ENCODE measurements around the gene WDTC1.
"Not testable (repeated sequence)": the region's sequence is repeated elsewhere in the genome, so short reads cannot be mapped to it uniquely, and the experiment has no call there.

The WDTC1 gene, protein sequence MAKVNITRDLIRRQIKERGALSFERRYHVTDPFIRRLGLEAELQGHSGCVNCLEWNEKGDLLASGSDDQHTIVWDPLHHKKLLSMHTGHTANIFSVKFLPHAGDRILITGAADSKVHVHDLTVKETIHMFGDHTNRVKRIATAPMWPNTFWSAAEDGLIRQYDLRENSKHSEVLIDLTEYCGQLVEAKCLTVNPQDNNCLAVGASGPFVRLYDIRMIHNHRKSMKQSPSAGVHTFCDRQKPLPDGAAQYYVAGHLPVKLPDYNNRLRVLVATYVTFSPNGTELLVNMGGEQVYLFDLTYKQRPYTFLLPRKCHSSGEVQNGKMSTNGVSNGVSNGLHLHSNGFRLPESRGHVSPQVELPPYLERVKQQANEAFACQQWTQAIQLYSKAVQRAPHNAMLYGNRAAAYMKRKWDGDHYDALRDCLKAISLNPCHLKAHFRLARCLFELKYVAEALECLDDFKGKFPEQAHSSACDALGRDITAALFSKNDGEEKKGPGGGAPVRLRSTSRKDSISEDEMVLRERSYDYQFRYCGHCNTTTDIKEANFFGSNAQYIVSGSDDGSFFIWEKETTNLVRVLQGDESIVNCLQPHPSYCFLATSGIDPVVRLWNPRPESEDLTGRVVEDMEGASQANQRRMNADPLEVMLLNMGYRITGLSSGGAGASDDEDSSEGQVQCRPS

DNA sequence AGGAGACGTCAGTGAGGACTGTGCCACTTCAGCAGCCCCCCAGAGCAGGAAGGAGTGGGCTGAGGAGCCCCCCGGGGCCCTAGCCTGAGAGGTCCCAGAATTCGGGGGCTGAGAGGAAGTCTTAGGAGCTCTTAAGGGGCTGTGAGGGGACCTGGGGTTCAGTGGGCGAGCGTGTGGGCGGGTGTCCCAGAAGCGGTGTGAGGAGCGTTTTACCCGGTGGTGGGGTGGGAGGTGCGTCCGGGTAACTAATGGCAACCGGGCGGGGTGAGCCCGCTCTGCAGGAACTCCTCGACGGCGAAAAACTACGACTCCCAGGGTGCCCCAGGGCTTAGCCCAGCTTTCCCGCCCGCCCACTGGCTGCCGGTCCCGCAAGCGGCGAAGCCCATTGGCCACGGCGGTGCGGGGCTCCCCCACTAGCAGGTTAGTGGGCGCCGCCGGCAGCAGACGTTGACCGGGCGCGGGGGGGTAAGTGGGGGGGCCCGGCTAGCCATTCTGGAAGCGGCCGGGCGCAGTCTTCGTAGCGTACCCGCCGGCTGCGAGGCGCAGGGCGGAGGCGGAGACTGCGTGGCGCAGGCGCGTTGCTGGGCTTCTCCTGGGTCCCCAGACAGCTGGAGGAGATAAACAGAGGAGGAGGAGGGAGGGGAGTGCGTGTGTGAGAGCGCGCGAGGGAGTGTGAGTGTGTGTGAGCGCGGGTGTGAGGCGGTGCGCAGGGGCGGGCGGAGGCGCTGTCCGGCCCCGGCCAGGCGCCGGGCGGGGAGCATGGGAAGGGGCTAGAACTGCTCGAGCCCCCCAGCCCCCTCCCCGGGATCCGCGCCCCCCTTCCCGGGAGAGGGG lies at the start of gene WDTC1:
WDTC1 (plus strand) TSS at position 584 of the 834 bp plus-strand sequence. CDS start 26,423 bp downstream, outside the sequence.
- peaks cover 6% of the 10 kb centered on the region for H3K36me3 Mint-ChIP-seq
- H3K9me3 Mint-ChIP-seq: no peaks in the 10 kb centered on the region
- H3K4me1 Mint-ChIP-seq: peaks cover 33% of the 10 kb centered on the region
- H3K27me3 Mint-ChIP-seq: peaks cover 6% of the 10 kb centered on the region
- DNase-seq: peak; percentile 99
- H3K4me3 Mint-ChIP-seq: peak within 1 kb of the TSS; percentile 98
- peak within 1 kb of the TSS; percentile 92 for H3K27ac Mint-ChIP-seq
- CTCF ChIA-PET: interaction anchor here (1.0 to 3.4 kb wide), 4 partner anchors 62 to 323 kb away, joined by 3 to 9 read pairs (median 3); no protein-coding TSS in a partner anchor

DNA sequence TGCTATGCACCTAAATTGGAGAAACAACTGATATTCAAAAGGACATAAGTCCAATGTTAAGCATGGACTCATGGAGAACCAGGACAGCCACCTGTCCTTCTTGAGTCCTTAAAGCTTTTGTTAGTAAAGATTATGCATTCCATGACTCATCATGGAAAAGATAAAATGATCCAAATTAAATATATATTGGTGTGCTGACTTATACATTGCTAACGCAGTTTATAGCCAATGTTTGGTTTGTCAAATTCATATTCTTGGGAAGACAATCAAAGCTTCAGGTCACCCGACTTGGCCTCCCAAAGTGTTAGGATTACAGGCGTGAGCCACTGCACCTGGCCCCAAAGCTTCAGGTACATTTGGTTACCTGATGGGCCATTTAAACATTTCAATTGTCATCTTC lies 49.8 kb upstream of the WDTC1 start:
- H3K27me3 Mint-ChIP-seq: not testable (repeated sequence)

DNA sequence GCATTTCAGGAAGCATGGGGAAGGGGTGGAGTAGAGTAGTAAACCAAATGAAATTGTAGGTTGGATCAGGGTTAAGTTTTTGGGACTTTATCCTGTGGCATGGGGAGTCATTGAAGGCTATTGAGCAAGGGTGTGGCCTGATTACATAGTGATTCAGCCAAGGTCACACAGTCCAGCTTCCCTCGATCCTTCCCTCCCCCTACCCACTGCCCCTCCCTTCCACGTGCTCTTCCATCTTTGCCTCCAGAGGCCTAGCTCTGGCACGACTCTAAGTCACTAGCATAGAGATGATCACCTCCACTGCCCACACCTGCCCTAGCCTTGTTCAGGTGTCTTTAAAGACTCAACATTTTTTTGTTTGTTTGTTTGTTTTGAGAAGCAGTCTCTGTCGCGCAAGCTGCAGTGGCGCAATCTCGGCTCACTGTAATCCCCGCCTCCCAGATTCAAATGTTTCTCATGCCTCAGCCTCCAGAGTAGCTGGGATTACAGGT lies 42.3 kb upstream of the WDTC1 start:
- H3K9me3 Mint-ChIP-seq: no peaks in the 10 kb centered on the region
- no peak for DNase-seq
- CTCF ChIA-PET: no interaction called here
- H3K4me1 Mint-ChIP-seq: no peaks in the 10 kb centered on the region
- no peaks in the 10 kb centered on the region for H3K36me3 Mint-ChIP-seq
- no peak overlapping the region for H3K27ac Mint-ChIP-seq
- peaks cover 21% of the 10 kb centered on the region for H3K27me3 Mint-ChIP-seq
- no peak overlapping the region for H3K4me3 Mint-ChIP-seq

More for the DNA sequence above, 49.8 kb upstream of the WDTC1 start:
- H3K4me3 Mint-ChIP-seq, CTCF ChIA-PET, H3K36me3 Mint-ChIP-seq, H3K4me1 Mint-ChIP-seq, DNase-seq, H3K27ac Mint-ChIP-seq: not testable (repeated sequence)
- peaks cover 12% of the 10 kb centered on the region for H3K9me3 Mint-ChIP-seq

DNA sequence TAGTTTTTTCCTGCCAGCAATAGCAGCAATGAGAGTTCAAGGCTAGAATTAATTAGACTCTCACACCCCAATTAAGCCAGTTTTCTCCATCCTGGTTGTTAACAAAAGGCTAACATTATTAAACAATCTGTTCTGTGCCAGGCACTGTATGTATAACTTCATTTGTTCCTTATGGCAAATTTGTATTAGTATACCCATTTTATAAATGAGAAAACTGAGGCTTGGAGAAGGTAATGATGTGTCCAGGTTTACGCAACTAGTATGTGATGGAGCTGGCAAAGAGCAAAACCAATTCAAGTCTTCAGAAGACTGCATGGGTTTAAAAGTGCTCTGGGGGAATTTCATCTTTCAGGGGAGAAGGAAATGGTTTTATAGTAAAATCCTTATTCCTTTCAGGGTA lies 41.2 kb upstream of the WDTC1 start:
- DNase-seq: no peak
- H3K9me3 Mint-ChIP-seq: no peaks in the 10 kb centered on the region
- H3K4me1 Mint-ChIP-seq: peaks cover 3% of the 10 kb centered on the region
- CTCF ChIA-PET: no interaction called here
- no peaks in the 10 kb centered on the region for H3K36me3 Mint-ChIP-seq
- H3K4me3 Mint-ChIP-seq: no peak overlapping the region
- H3K27me3 Mint-ChIP-seq: peaks cover 21% of the 10 kb centered on the region
- no peak overlapping the region for H3K27ac Mint-ChIP-seq

DNA sequence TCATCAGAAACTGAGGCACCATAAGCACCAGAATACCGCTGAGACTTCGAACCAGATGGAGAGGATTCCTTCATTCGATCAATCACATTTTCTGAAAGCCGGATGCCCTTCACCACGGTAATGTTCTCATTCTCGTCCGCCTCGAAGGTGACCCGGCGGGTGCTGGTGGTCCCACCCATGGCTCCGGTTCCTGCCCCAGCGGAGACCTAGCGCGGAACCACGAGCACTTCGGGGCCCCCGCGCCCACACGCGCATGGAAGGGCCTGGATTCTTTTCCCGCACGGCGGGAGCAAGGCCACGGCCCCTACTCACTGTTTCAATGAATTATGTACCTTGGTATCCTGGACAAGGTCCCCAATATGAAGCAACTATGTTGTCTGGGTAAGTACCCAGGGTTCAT lies 33.1 kb upstream of the WDTC1 start:
- no peaks in the 10 kb centered on the region for H3K9me3 Mint-ChIP-seq
- CTCF ChIA-PET: interaction anchor here (4.8 kb wide), 1 partner anchor 80 kb away, joined by 47 read pairs; no protein-coding TSS in a partner anchor

DNA sequence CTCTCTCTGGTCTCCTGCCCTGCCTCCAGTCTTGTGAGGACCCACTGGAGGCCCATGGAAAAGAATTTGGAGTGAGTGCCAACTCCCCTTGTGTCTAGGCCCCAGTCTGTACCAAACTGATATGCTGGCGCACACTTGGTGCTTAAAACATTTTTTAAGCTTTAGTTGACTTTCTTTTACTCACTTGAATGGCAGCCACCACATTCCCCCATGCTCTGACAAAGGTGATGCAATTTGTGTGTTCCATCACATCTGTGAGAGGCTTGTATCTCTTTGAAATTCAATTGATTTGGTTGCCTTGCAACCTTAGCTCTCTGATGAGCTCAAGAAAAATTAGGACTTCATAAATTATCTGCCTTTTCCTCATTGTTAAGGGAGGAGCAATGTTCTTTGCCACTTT lies 30.5 kb upstream of the WDTC1 start:
- Mint-ChIP-seq H3K27me3 (peaks cover 17% of the 10 kb centered on the region), H3K36me3 (no peaks in the 10 kb centered on the region), H3K4me3 (no peak overlapping the region), H3K4me1 (no peaks in the 10 kb centered on the region), H3K27ac (no peak overlapping the region), H3K9me3 (no peaks in the 10 kb centered on the region)
- no peak for DNase-seq
- CTCF ChIA-PET: interaction anchor here (0.9 kb wide), 1 partner anchor 80 kb away, joined by 3 read pairs; no protein-coding TSS in a partner anchor

More for the DNA sequence above, 33.1 kb upstream of the WDTC1 start:
- H3K27me3 Mint-ChIP-seq: peaks cover 15% of the 10 kb centered on the region
- no peaks in the 10 kb centered on the region for H3K36me3 Mint-ChIP-seq
- H3K4me3 Mint-ChIP-seq: no peak overlapping the region
- no peak for DNase-seq
- no peak overlapping the region for H3K27ac Mint-ChIP-seq
- H3K4me1 Mint-ChIP-seq: peaks cover 3% of the 10 kb centered on the region

DNA sequence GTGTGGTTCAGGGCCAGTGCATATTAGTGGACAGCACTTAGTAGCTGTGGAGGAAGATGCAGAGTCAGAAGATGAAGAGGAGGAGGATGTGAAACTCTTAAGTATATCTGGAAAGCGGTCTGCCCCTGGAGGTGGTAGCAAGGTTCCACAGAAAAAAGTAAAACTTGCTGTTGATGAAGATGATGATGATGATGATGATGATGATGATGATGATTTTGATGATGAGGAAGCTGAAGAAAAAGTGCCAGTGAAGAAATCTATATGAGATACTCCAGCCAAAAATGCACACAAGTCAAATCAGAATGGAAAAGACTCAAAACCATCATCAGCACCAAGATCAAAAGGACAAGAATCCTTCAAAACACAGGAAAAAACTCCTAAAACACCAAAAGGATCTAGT lies 27.2 kb upstream of the WDTC1 start:
- H3K36me3 Mint-ChIP-seq, CTCF ChIA-PET, H3K4me3 Mint-ChIP-seq, H3K9me3 Mint-ChIP-seq, H3K4me1 Mint-ChIP-seq, H3K27ac Mint-ChIP-seq, DNase-seq, H3K27me3 Mint-ChIP-seq: not testable (repeated sequence)

DNA sequence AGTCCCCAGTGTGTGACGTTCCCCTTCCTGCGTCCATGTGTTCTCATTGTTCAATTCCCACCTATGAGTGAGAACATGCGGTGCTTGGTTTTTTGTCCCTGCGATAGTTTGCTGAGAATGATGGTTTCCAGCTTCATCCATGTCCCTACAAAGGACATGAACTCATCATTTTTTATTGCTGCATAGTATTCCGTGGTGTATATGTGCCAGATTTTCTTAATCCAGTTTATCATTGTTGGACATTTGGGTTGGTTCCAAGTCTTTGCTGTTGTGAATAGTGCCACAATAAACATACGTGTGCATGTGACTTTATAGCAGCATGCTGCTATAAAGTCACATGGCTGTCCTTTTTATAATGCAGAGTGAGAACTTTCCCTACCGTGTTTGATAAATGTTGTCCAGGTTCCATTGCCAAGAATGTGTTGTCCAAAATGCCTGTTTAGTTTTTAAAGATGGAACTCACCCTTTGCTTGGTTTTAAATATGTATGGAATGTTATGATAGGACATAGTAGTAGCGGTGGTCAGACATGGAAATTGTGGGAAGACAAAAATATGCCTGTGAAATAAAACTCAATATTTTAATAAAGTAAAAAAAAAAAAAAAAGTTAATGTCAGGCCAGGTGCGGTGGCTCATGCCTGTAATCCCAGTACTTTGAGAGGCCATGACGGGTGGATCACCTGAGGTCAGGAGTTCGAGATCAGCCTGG lies 26.1 kb upstream of the WDTC1 start:
- H3K27me3 Mint-ChIP-seq, H3K4me3 Mint-ChIP-seq, DNase-seq, H3K4me1 Mint-ChIP-seq, H3K27ac Mint-ChIP-seq, H3K9me3 Mint-ChIP-seq, H3K36me3 Mint-ChIP-seq: not testable (repeated sequence)
- CTCF ChIA-PET: interaction anchor here (1.3 kb wide), 1 partner anchor 12 kb away, joined by 5 read pairs; no protein-coding TSS in a partner anchor

DNA sequence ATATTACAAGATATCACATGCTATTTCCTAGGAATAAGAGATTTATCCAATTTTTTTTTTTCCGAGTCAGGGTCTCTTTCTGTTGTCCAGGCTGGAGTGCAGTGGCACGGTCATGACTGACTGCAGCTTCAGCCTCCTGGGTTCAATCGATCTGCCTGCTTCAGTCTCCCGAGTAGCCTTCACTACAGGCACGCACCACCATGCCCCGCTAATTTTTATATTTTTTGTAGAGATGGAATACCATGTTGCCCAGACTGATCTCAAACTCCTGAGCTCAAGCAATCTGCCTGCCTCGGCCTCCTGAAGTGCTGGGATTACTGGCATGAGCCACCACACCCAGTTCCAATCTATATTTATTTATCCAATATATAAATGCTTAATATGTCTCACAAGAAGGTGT lies 18.0 kb upstream of the WDTC1 start:
- Mint-ChIP-seq H3K36me3 (no peaks in the 10 kb centered on the region), H3K27ac (no peak overlapping the region), H3K4me3 (no peak overlapping the region), H3K9me3 (no peaks in the 10 kb centered on the region), H3K27me3 (no peaks in the 10 kb centered on the region), H3K4me1 (peaks cover 7% of the 10 kb centered on the region)
- CTCF ChIA-PET: interaction anchor here (1.3 kb wide), 1 partner anchor 80 kb away, joined by 3 read pairs; no protein-coding TSS in a partner anchor
- DNase-seq: no peak

DNA sequence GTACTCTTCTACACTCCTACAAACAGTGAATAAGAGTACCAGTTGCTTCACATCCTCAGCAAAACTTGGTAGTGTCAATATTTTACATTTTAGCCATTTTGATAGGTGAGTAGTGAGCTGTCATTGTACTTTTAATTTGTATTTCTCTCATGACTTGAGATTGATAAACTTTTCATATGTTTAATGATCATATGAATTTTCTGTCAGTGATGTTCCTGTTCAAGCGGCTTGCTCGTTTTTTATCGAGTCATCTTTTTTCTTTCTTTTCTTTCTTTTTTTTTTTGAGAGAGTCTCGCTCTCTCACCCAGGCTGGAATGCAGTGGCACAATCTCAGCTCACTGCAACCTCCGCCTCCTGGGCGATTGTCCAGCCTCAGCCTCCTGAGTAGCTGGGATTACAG lies 17.0 kb upstream of the WDTC1 start:
- CTCF ChIA-PET: interaction anchor here (1.3 kb wide), 1 partner anchor 79 kb away, joined by 3 read pairs; no protein-coding TSS in a partner anchor
- Mint-ChIP-seq H3K27me3 (no peaks in the 10 kb centered on the region), H3K4me1 (peaks cover 7% of the 10 kb centered on the region)

DNA sequence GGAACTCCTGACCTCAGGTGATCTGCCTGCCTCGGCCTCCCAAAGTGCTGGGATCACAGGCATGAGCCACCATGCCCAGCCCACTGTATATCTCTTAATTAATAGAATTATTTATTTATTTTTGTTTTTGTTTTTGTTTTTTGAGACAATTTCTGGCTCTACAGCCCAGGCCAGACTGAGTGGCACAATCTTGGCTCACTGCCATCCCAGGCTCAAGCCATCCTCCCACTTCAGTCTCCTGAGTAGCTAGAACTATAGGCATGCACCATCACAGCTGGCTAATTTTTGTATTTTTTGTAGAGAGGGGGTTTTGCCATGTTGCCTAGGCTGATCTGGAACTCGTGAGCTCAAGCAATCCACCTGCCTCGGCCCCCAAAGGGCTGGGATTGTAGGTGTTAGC lies 15.7 kb upstream of the WDTC1 start:
- Mint-ChIP-seq H3K9me3 (no peaks in the 10 kb centered on the region), H3K27me3 (no peaks in the 10 kb centered on the region), H3K27ac (no peak overlapping the region), H3K4me3 (no peak overlapping the region), H3K36me3 (no peaks in the 10 kb centered on the region), H3K4me1 (peaks cover 7% of the 10 kb centered on the region)
- DNase-seq: no peak
- CTCF ChIA-PET: no interaction called here

More for the DNA sequence above, 17.0 kb upstream of the WDTC1 start:
- Mint-ChIP-seq H3K36me3 (no peaks in the 10 kb centered on the region), H3K27ac (no peak overlapping the region), H3K9me3 (no peaks in the 10 kb centered on the region), H3K4me3 (no peak overlapping the region)
- DNase-seq: no peak

DNA sequence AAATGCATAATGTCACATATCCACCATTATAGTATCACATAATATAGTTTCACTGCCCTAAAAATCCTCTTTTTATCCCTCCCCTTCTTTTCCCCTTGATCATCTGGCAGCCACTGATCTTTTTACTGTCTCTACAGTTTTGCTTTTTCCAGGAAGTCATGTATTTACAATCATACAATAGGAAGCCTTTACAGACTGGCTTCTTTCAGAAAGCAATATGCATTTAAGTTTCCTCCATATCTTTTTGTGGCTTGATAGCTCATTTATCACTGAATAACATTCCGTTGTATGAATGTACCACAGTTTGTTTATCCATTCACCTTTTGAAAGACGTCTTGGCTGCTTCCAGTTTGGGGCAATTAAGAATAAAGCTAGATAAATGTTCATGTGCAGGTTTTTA lies 14.3 kb upstream of the WDTC1 start:
- Mint-ChIP-seq H3K9me3 (no peaks in the 10 kb centered on the region), H3K27ac (no peak overlapping the region), H3K4me3 (no peak overlapping the region), H3K4me1 (peaks cover 7% of the 10 kb centered on the region), H3K36me3 (no peaks in the 10 kb centered on the region), H3K27me3 (no peaks in the 10 kb centered on the region)
- CTCF ChIA-PET: no interaction called here
- no peak for DNase-seq

DNA sequence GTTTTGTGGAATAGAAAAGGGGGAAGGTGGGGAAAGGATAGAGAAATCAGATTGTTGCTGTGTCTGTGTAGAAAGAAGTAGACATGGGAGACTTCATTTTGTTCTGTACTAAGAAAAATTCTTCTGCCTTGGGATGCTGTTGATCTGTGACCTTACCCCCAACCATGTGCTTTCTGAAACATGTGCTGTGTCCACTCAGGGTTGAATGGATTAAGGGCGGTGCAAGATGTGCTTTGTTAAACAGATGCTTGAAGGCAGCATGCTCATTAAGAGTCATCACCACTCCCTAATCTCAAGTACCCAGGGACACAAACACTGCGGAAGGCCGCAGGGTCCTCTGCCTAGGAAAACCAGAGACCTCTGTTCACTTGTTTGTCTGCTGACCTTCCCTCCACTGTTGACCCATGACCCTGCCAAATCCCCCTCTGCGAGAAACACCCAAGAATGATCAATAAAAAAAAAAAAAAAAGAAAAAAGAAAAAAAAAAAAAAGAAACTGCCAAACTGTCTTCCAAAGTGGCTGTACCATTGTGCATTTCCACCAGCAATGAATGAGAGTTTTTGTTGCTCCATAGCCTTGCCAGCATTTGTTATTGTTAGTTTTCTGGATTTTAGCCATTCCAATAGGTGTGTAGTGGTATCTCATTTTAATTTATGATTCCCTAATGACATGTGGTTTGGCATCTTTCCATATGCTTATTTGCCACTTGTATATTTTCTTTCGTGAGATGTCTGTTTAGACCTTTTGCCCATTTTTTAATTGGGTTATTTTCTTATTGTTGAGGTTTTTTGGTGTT lies 13.5 kb upstream of the WDTC1 start:
- CTCF ChIA-PET, H3K27ac Mint-ChIP-seq, H3K4me1 Mint-ChIP-seq, H3K27me3 Mint-ChIP-seq, H3K36me3 Mint-ChIP-seq, DNase-seq, H3K4me3 Mint-ChIP-seq, H3K9me3 Mint-ChIP-seq: not testable (repeated sequence)
